HG03135 (cell line): ENCODE data around the gene ZNF846.
"Not testable (repeated sequence)": the region's sequence is repeated elsewhere in the genome, so short reads cannot be mapped to it uniquely, and the experiment has no call there.

ENCODE experiments used
- ATAC-seq: cut with Tn5 transposase; IDR thresholded peaks from one replicate; pipeline ENCODE4 v1.9.1; 2021; ENCODE audit warnings: mild to moderate bottlenecking, moderate library complexity; ENCODE audit not compliant: unreplicated experiment

ZNF846 gene

DNA sequence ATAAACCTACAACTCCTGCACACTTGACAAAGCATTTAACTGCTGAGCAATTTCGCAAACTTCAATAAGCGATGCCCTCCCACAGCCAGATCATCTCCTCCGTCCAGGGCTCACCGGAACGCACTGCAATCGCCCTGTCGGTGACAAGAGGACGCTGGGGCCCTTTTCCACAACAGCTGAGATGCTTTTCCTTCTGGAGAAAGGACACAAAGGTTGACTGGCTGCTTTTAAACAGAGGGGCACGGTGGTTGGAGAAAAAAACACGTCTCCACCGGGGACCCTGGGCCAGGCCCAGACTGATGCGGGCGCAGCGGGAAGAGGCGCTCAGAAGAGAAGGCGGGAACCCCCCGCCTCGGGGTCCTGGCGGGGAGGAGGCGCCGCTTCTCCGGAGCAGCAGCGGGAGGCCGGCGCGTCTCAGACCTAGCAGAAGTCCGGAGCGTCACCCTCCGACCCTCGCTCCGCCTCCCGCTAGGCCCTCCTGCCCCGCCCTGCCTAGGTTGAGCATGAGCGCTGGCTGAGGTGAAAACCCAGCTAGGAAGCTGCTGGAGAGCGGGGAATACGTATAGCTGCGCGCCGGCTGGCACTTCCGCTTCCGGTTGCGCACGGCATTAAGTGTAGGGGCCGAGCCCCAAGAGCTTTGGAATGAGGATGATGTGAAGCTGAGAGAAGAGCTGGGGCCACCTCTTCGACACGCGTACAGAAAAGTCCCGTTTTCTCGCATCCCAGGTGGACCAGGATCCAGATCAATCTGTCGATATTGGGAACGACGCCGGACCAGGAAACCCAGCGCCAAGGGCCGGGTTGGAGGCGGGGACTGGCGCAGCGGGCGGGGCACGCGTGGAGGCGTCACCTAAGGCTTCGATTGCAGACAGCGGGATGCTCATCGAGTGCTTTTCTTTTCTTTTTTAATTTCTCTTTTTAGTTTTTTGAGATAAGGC, at the start of gene ZNF846:
Gene ZNF846 (minus strand): TSS at position 564 of the 938 bp plus-strand sequence. CDS start 3,788 bp downstream, outside the sequence.
- peak; percentile 93 for ATAC-seq

DNA sequence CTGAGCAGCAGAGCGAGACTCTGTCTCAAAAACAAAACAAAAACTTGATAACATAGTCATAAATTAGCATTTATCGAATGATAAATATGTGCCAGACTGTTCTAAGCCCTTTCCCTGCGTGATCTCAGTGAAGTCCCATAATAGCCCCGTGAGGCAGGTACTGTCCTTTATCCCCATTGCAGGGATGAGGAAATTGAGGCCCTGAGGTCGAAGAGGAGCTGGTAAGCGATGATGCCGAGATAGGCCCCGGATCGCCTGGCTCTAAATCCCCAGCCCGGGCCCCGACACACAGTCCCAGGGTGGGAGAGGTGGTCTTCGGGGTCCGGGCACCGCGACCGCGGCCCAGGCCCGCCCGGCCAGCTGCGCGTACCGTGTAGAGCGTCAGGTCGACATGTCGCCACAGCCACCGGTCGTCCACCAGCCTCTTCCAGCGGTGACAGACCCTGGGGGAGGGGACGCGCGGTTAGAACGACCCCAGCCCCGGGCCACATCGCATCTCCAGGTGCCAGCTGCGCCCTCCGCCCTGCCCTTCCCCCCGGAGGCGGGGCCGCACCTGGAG, 49.7 kb upstream of the ZNF846 start:
- no peak for ATAC-seq

DNA sequence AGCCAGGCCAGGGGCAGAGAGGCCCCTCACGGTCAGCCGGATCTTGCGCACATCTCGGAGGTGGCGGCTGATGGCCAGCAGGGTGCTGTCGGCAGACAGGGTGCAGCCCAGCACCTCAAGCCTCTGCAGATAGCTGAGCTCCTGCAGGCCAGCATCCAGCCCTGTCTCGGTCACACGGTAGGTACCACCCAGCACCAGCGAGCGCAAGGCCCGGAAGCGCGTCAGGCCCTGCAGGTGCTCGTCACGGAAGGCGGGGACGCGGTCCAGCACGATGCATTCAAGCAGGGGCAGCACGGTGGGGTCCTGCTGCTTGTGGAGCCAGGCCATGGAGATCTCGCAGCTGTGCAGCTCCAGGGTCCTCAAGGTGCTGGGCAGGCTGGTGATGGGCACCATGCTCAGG, 42.6 kb upstream of the ZNF846 start:
- ATAC-seq, result no peak

DNA sequence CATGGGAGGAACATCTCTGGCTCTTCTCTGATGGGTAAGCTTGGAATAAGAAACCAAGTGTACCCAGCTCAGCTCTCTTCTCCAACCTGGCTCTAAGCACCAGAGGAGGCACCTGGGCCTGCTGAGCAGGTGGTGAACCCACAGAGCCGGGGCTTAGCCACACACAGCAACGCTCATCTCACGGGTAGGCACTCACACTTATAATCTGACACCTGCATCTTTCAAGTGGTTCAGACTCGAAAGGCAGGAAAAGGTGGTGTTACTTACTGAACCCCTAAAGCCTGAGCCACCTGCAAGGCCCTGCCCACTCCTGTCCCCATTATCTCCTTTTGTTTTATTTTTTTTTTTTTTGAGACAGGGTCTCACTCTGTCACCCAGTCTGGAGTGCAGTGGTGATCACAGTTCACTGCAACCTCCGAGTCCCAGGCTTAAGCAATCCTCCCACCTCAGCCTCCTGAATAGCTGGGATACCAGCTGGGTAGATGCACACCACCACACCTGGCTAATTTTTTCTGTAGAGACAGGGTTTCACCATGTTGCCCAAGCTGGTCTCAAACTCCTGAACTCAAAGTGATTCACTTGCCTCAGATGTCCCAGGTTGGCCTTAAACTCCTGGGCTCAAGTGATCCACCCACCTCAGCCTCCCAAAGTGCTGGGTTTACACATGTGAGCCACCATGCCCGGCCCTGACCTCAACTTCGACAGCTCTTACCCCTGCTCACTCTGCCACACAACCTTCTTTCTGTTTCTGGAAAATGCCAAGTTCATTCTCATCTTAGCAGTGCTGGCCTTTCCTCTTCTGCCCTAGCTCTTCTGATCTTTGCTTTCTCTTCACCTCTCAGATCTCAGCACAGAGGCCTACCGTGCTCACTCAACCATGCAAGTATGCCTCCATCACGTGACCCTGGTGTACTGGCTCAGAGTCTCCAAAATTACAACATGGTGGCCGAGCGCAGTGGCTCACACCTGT, 40.6 kb upstream of the ZNF846 start:
- ATAC-seq, result no peak

DNA sequence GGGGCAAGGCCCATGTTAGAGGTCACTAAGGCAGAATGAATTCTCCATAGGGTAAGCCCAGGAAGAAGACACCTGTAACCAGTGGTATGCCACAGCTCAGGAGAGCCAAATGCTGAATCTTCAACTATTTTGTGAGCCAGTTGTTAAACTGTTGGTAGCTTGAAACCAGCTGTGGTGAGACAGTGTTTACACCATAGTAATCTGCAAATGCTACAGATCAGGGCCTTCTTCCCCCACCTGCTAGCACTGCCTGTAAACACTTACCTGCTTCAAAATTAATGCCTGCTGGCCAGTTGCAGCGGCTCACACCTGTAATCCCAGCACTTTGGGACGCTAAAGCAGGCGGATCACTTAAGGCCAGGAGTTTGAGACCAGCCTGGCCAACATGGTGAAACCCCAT, 38.3 kb upstream of the ZNF846 start:
- ATAC-seq, result no peak

DNA sequence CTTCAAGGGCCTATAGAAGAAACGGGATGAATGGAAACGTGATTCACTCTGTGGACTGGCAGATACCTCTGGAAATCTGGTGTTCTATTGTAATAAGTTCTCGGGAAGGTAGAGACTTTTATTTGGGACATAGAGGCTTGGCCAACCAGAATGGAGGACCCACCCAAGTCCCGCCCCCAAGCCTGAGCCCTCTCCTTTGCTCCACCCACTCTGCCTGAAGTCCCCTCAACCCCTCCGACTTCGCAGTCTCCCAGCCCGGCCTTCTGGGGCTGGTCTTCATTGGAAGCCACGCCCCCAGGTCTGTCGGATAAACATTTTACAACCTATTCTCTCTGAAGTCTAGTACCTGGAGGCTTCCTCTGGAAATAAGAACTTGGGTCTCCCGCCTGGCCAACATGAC, 33.4 kb upstream of the ZNF846 start:
- ATAC-seq, result no peak

DNA sequence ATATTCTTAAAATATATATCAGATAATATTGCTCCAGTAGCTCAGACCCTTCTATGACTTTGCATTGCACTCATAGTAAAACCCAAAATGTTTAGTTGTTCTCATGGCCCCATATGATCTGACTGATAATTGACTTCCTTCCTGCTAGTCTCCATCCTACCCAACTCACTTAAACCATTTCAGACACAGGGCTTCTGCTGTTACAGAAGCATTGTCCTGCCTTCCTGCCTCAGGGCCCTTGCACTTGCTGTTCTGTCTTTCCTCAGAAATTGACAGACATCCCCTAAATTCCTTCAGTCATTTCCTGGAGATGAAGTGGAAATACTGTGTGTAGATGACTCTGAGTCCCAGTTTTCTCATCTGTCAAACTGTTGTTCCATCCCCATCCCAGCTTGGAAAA, 30.6 kb upstream of the ZNF846 start:
- no peak for ATAC-seq

DNA sequence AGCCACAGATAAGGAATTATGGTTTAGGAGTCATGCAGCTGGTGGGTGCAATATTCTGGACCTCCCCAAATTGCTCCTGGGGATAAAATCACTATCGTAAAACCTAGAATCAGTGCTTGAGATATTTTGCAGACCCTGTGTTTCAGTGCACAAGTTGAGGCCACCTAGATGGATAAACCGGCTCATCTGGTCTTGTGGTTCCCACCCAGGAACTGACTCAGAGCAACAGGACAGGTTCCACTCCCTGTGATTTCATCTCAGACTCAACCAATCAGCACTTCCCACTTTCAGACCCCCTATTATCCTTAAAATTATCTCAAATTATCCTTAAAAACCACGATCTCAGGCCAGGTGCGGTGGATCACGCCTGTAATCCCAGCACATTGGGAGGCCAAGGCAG, 29.3 kb upstream of the ZNF846 start:
- ATAC-seq, result no peak

DNA sequence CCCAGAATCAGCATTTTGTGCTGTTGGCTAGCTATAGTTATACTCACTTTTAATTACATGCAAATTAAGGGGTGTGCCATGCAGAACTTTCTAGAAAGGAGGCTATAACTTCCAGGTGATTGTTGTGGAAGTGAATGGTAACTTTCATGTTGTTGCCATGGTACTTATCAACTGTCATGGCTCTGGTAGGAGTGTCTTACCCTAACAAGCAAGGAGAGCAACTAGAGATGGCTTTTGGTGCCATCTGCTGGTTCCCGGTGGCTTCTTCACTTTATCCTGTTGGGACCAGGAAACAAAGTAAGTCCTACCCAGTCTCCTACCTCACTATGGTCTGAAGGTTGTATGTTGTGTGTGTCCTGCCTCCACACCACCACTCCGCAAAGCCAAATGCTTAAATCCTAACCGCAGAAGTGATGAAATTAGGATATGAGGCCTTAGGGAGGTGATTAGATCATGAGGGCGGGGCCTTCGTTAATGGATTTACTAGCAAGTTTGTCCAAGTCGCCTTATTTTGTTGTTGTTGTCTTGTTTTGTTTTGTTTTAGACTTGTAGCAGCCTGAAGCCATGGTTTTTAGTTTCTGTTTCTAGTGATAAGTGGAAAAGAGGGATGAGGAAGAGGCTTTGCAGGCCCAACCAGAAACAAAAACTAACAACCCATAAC, 27.7 kb upstream of the ZNF846 start:
- ATAC-seq, result no peak

DNA sequence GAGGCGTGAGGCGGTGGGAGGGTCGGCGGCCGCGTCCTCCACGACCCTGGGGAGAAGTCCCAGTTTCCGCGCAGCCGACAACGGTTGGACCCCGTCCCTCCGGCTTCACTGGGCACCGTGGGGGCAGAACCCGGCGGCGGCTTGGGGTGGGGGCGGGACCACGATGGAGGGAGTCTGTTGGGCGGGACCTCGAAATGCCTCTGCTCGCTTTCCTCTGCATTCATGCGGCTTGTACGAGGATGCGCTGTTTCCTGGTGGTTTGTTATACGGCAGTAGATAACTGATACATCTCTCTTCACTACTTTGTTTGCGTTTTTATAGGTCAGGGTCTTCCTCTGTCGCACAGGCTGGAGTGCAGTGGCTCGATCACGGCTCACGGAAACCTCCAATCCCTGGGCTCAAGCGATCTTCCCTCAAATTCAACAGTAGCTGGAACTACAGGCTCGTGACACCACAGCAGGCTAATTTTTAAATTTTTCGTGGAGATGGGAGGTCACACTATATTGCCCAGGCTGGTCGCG, 24.6 kb upstream of the ZNF846 start:
- peak; percentile 12 for ATAC-seq

DNA sequence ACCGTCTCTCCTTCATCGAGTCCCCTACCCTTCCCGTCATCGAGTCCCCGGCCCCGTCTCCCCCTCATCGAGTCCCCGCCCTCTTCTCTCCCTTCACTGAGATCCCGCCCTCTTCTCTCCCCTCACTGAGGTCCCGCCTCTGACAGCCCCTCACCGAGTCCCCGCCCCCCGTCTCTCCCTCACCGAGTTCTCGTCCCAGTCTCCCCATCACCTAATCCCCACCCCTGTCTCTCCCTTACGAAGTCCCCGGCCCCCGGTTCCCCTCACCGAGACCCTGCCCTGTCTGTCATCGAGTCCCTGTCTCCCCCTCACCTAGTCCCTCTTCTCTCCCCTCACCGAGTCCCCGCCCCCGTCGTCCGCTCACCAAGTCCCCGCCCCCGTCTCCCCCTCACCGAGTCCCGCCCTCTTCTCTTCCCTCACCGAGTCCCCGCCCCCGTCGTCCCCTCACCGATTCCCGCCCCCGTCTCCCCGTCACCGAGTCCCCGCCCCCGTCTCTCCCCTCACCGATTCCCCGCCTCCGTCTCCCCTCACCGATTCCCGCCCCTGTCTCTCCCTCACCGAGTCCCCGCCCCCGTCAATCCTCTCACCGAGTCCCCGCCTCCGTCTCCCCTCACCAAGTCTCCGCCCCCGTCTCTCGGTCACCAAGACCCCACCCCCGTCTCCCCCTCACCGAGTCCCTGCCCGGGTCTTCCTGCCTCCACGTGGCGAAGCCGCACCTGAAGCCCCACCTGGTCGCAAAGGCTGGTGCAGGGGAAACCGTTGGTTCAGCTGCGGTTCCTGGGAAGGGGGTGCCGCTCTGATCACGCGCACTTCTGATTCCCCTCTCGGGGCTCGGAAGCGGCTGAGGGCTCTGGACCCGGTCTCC, 23.9 kb upstream of the ZNF846 start:
- ATAC-seq, result peak; percentile 55

DNA sequence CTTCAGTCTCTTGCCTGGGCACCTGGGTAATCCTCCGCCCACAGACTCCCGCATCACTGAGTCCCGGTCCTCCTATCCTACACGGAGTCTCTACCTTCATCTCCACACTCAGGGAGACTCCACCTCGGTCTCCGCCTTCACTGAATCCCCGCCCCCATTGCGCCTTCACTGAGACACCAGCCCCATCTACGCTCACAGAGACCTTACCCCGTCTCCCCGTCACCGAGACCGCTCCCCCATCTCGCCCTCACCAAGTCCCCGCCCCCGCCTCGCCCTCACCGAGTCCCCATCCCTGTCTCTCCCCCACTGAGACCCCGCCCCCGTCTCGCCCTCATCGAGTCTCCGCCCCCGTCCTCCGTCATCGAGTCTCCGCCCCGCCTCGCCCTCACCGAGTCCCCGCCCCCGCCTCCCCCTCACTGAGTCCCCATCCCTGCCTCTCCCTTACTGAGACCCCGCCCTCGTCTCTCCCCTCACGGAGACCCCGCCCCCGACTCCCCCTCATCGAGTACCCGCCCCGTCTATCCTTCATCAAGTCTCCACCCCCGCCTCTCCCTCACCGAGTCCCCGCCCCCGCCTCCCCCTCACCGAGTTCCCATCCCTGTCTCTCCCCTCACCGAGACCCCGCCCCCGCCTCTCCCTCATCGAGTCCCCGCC, 23.1 kb upstream of the ZNF846 start:
- no peak for ATAC-seq

DNA sequence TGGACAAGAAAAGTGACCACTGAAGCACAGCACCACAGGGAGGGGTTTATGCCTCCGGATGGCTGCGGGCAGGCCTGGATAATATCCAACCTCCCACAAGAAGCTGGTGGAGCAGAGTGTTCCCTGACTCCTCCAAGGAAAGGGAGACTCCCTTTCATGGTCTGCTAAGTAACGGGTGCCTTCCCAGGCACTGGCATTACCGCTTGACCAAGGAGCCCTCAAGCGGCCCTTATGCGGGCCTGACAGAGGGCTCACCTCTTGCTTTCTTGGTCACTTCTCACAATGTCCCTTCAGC, 22.5 kb upstream of the ZNF846 start:
- ATAC-seq, result not testable (repeated sequence)

DNA sequence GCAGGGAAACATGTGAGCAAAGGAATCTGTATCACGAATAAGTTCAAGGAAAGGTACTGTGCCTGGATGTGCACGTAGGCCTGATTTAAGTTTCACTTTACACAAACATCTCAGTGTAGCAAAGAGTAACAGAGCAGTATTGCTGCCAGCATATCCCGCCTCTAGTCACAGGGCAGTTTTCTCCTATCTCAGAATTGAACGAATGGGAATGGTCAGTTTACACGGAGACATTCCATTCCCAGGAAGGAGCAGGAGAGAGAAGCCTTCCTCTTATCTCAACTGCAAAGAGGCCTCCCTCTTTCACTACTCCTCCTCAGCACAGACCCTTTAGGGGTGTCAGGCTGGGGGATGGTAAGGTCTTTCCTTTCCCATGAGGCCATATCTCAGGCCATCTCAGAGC, 21.0 kb upstream of the ZNF846 start:
- not testable (repeated sequence) for ATAC-seq

DNA sequence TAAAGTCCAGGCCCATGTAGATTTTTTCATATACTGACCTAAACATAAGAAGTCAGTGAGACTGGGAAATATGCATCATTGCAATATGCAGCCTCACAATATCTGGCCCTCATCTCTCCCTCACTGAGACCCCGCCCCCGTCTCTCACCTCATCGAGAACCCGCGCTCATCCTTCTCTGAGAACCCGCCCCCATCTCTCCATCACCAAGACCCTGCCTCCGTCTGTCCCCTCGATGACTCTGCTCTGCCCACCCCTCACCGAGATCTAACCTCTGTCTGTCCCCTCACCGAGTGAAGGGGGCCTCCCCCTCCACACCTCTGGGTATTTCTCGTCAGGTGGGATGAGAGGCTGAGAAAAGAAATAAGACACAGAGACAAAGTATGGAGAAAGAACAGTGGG, 20.5 kb upstream of the ZNF846 start:
- no peak for ATAC-seq

DNA sequence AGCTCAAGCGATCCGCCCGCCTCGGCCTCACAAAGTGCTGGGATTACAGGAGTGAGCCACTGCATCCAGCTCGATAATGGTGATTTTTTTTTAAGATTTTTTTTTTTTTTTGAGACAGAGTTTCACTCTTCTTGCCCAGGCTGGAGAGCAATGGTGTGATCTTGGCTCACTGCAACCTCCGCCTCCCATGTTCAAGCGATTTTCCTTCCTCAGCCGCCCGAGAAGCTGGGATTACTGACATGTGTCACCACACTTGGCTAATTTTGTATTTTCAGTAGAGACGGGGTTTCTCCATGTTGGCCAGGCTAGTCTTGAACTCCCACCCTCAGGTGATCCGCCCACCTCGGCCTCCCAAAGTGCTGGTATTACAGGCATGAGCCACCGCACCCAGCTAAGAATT, 20.1 kb upstream of the ZNF846 start:
- ATAC-seq, result not testable (repeated sequence)

DNA sequence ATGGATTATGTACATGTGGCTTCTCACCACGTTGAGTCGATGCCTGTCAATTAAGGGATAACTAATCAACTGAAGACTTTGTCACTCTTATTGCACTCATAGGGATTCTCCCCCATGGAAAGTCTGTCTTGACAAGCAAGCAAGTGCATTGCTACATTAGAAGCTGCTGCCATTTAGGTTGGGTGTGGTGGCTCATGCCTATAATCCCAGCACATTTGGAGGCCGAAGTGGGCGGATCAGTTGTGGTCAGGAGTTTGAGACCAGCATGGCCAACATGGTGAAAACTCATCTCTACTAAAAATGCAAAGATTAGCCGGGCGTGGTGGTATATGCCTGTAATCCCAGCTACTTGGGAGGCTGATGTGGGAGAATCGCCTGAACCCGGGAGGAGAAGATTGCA, 18.3 kb upstream of the ZNF846 start:
- no peak for ATAC-seq

DNA sequence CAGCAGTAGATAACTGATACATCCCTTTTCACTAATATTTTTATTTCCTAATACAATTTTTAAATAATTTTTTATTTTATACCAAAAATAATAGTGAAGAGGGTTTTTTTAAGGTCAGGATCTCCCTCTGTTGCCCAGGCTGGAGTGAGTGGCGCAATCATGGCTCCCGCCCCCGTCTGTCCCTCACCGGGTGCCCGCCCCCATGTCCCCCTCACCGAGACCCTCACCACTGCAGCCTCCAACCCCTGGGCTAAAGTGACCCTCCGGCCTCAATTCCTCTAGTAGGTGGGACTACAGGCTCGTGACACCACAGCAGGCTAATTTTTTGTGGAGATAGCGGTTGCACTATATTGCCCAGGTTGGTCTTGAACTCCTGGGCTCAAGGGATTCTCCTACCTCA, 17.8 kb upstream of the ZNF846 start:
- no peak for ATAC-seq
